Measurements from ENCODE around the gene PPP1R14C.

DNA sequence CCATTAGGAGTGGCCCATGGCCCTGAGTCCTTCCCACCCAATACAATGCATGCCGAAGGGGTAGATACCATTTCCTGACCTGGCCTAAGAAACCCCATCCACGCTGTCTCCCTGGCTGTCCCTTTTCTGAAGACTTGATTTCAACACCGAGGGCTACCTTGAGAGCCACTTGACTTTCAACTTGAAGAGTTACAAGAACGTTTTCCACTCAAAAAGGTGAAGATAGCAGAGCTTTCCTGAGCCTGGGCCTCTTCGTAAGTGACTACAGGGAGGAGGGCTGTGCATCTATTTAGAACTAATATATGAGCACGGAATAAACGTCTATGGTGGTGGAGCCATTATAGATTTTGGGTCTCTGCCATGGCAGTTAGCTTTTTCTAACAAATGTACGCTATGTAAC is 14.4 kb upstream of the PPP1R14C start:
- TF ChIP-seq, protein P1, sequence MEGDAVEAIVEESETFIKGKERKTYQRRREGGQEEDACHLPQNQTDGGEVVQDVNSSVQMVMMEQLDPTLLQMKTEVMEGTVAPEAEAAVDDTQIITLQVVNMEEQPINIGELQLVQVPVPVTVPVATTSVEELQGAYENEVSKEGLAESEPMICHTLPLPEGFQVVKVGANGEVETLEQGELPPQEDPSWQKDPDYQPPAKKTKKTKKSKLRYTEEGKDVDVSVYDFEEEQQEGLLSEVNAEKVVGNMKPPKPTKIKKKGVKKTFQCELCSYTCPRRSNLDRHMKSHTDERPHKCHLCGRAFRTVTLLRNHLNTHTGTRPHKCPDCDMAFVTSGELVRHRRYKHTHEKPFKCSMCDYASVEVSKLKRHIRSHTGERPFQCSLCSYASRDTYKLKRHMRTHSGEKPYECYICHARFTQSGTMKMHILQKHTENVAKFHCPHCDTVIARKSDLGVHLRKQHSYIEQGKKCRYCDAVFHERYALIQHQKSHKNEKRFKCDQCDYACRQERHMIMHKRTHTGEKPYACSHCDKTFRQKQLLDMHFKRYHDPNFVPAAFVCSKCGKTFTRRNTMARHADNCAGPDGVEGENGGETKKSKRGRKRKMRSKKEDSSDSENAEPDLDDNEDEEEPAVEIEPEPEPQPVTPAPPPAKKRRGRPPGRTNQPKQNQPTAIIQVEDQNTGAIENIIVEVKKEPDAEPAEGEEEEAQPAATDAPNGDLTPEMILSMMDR (conservative IDR thresholded peaks at IDR 0.05 in 1 of 2, IDR thresholded peaks at IDR 0.05 in 1 of 2; ENCODE audit: extremely low read depth in 1 of 2, insufficient read depth in 1 of 2, low read depth in 1 of 2, low read length in 2 of 2): no peak
- no peak for TF ChIP-seq EZH2 (IDR thresholded peaks at IDR 0.05; ENCODE audit: borderline replicate concordance, low read length)
